GM21367 (cell line): ENCODE data around the gene DOHH.
"Not testable (repeated sequence)": the region's sequence is repeated elsewhere in the genome, so short reads cannot be mapped to it uniquely, and the experiment has no call there.

Experiments used
- ATAC-seq: cut with Tn5 transposase; IDR thresholded peaks from one replicate; pipeline ENCODE4 v1.9.1; 2021; ENCODE audit not compliant: unreplicated experiment

DOHH gene

DNA sequence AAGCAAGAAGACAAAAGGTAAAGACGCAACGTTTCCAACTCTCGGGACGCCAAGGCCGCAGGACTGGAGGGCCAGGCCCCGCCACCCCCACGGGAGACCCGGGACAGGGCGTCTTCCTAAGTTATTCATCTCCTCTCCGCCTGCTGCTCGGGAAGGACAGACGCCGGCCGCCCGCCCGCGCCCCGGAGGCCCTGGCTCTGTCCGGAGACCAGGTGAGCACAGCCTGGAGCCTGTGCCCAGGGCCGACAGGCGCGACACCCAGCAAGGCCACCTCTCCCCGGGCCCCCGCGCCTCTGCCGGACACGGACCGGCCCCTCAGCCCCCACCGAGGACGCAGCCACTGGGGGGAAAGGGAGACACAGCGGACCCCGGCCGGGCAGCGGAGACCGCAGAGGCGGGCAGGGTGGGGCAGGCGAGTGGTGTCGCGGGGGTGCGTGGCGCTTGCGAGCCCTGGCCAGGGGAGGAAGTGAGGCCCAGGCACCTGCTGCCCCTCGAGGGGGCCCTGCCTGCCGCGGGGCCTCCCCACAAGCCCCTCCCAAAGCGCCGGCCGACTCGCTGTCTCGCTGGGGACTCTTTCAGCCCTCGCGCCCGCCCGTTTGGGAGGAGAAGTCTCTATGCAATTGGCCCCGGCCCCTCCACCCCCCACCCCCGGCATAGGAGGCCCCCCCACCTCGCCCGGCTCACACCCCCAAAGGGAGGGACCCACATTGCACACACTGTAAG, 37.3 kb downstream of the DOHH start:
- ATAC-seq, result no peak

DNA sequence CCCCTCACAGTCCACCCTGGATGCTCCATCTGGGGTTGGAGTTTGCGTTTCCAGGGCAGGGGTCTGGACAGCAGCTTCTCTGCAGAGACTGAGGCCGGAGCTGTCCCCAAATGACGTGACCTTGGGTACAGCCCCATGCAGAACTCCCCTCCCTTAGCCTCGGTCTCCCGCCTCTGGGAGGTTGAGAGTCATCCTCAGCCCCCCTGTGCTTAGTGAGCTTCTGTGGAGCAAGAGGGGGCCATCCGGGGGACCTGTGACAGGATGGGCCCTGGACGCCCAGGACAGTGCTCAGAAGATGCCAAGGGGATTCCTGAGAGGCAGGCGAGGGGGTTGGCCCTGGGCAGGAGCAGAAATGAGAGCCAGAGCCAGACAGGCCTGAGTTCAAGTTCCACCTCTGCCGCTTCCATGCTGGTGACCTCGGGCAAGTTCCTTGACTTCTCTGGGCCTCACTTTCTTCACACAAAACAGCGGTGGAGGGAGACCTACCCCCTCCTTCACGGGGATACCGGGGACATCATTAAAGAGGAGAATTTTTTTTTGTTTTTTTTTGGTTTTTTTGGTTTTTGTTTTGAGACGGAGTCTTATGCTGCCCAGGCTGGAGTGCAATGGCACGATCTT, 40.4 kb downstream of the DOHH start:
- no peak for ATAC-seq

DNA sequence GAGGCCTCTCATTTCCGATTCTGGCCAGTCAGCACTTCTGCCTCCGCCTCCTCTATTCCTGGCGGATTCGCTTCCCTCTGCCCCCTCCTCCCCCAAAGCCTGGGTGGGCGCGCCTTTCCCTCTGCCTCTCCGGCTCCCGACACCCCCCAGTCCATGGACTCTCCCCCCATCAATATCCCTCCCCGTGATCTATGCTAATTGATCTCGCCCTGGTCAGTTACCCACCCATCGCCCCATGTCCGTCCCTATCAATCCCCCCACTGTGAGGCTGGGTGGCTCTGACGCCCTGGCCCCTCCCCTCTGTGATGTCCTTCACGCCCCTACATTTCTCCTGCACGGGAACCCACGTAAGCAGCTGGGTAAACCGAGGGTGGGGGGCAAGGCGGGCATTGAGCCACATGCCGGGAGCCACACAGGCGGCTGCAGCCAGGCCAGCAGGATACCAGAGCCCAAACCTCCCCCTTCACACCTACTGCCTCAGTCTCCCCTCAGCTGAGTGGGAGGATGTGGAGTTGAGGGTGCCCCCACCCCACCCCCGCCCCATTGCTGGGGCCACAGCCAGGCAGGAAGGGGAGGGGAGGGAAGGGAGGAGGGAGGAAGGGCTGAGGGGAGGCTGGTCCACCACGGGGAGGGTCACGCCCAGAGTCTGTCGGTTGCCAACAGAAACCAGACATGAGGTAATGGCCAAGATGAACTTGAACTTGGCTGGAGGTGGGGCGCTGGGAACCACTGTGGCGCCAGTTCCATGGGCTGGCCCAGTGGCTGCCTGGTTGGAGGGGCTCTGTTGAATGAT, 41.2 kb downstream of the DOHH start:
- no peak for ATAC-seq

DNA sequence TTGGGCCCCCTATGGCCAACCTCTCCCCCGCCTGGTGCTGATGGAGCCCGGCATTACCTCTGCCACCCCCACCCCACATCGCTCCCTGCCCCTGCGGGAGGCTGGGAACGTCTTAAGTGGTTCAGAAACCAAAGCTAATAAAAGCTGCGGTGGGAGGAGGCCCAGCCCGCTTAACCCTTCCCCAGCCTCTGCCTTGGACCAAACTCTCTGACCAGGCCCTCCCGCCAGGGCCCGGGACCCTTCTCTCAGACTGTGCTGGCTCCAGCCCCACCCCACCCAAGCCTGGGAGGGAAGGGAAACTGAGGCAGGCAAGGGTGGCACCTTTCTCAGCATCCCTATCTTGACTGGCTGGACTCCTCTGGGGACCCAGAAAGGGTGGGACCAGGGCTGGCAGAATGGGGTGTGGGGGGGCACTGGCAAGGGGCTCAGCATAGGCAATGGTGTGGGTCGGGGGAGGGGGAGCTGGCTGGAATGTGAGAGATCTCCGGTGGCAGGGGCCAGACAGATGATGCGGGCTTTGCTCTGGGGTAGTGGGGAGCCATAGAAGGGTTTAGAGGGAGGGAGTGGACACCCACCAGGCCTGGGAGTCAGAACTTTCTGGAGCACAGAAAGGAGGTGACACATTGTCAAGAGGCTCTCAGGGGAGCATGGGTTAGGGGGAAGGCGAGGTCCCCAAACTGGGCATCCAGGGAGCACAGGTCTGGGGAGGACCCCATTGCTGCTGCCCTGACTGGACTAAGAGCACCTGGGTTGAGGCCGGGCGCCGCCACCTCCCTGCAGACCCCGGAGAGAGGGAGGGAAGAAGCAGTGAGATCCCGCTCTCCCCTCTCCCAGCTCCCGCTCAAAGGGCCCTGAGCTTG, 42.0 kb downstream of the DOHH start:
- ATAC-seq, result no peak

DNA sequence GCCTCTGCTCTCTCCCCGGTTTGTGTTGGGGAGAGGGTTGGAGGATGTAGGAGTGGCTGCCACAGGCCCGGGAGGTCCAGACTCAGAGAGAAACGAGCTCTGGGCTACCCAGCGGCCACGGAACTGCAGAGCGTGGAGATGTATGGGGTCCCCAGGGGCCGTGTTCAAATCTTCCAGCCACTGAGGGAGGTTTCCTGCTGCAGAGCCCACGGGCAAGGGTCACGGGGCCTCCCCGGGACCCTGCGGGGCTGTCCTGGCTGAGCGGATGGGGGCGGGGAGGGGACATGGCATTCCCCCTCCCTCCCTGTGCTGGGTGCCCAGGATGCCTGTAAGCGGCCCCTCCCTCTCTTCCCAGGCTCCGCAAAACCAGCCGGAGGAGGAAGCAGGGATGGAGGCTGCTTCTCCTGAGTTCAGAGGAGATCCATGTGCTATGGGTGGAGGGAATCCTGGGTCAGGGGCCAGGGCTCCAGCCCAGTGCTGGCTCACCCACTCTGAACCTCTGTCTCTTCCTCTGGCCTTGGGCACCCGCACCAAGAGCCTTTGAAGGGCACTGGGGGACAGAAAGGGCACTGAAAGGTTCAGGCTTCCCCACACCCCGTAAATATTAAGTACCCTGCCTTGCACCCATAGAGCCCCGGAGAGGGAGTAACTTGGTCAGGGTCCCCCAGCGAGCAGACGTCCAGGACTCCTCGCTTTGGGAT, 42.8 kb downstream of the DOHH start:
- ATAC-seq, result no peak

DNA sequence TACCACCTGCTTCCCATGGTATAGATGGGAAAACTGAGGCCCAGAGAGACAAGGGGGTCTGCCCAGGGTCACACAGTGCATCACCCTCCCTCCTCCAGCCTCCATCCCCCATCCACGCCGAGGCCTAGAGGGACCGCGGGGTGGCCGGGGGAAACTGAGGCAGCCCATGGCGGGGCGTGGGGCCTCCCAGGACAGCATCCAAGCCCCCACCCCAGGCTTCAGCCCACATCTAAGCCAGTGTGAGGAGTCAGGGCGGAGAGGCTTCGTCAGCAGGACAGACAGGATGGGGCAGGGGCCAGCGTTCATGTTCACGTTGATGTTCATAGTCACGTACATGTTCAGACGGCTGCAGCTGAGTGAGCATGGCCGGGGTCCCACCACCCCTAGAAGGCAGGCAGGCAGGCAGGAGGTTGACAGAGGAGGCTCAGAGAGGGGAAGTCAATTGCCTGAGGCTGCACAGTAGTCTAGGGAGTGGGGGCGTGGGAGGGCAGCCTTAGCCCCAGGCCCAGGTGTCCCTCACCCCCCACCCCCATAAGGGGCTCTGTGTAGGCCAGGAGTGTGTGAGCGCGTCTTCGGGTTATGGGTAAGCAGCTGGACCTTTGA, 43.4 kb downstream of the DOHH start:
- ATAC-seq, result no peak

DNA sequence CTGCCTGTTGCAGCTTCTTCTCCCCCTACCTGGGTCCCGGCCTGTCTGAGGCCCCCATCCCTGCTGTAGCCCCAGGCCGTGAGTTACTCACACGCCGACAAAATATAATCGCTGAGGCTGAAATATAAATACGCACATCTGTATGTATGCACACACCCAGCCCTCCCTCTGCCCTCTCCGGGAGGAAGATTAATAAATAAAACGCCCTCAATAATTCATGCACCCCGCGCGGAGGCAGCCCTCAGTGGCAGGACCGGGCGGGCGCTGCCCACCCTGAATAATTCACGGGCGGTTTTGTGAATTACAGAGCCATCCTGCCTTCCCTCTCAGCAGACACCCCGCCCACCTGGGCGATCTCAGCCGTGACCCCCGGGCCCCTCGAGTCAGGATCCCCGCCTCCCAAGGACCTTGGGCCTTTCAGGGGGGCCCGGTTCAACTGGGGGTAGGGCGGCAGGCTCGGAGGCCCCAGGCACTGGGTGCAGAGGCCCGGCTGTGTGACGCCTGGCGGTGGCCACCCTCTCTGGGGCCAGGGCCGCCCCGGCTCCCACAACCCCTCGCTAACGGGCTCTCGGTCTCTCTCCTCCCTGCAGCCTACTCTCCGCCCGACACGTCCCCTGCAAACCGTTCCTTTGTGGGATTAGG, 44.4 kb downstream of the DOHH start:
- no peak for ATAC-seq

DNA sequence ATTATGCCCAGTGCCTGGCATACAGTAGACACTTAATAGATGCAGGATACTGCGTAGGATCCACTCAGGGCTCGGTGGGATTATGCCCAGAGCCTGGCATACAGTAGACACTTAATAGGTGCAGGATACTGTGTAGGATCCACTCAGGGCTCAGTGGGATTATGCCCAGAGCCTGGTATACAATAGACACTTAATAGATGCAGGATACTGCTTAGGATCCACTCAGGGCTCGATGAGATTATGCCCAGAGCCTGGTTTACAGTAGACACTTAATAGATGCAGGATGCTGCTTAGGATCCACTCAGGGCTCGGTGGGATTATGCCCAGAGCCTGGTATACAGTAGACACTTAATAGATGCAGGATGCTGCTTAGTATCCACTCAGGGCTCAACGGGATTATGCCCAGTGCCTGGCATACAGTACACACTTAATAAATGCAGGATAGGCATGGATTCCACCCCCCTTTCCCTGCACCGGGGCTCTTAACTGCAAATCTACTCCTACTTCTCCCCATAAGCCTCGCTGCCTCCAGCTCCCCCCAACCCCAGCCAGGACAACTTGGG, 45.0 kb downstream of the DOHH start:
- no peak for ATAC-seq

DNA sequence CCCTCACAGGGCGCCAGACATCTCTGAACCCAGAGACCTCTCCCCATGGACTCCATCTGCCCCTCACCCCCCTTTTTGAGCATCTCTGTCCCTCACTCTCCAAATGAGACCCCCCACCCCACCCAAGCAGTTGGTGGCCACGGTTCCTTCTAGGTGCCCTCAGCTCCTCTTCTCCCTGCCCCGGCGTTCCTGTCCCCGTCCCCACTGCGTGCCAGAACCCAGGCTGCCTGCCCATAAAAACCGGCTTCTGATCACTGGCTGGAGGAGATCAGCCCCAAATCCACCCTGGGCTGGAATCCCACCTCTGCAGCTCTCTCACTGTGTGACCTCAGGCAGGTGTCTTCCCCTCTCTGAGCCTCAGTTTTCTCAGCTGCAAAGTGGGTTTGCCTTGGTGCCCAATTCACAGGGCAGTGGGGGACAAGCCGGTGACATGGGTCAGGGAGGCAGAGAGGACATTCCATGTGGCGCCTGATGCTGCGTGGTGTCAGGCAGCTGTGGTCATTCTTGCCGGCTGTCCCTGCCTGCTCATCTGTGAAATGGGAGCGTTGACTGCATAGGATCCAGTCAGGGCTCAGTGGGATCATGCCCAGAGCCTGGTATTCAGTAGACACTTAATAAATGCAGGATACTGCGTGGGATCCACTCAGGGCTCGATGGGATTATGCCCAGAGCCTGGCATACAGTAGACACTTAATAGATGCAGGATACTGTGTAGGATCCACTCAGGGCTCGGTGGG, 45.6 kb downstream of the DOHH start:
- no peak for ATAC-seq

DNA sequence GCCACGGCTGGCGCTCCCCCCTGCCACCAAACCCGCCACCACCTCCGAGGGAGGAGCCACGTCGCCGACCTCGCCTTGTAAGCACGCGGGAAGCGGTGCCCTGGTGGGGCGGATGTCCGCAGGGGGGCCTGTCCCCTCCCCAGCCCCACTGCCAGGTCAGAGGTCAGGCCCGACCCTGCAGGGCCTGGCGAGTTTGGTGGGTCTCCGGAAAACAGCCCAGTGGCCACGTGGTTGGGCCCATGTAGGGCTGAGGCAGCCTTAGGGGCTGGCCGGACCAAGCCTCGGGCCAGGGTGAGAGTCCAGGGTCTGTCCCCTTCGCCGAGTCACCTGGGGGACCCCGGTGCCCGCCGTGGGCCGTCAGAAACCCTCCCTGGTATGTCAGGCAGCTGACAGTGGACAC, 46.6 kb downstream of the DOHH start:
- no peak for ATAC-seq

DNA sequence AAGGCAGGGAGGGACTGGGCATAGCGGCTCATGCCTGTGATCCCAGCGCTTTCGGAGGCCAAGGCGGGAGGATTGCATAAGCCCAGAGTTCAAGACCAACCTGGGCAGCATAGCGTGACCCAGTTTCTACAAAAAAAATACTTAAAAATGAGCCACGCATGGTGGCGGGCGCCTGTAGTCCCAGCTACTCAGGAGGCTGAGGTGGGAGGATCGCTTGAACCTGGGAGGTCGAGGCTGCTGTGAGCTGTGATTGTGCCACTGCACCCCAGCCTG, 47.6 kb downstream of the DOHH start:
- not testable (repeated sequence) for ATAC-seq

DNA sequence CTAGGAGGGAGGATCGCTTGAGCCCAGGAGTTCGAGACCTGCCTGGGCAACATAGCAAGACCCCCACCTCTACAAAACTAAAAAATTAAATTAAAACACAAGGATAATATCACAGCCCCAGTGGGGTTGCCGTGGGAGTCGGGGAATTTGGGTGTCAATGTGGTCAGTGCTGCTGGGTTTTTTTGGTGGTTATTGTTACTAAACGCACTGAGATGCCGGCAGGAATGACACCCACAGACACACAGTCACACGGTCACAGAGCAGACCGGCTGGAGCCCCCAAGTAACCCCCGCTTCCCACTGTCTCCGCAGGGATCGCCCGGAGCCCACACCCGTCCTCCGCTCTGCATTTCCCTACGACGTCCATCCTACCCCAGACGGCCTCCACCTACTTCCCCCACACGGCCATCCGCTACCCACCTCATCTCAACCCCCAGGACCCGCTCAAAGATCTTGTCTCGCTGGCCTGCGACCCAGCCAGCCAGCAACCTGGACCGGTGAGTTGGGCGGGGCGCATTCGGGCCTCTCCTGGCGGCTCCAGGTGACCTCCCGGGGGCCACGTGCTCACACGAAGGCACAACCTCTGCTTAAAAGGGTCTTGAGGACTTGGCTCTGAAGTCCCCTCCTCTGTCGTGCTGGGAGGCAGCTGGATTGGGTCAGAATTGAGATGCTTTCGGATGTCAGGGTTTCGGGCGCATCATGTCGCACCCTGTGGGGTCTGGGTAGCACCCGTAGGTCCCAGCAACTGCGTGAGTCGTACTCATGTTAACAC, 48.1 kb downstream of the DOHH start:
- ATAC-seq, result no peak

DNA sequence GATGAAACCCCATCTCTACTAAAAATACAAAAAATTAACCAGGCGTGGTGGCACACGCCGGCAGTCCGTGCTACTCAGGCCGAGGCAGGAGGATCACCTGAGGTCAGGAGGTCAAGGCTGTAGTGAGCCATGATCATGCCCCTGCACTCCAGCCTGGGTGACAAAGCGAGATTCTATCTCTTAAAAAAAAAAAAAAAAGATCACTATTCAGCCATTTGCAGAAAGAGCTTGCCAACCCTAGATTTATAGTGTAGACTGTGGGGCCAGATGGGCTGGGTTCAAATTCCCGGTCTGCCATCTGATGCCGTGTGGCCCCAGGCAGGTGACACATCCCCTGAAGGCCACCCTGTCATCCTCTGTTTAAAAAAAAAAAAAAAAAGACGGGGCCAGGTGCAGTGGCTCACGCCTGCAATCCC, 49.0 kb downstream of the DOHH start:
- ATAC-seq, result no peak

DNA sequence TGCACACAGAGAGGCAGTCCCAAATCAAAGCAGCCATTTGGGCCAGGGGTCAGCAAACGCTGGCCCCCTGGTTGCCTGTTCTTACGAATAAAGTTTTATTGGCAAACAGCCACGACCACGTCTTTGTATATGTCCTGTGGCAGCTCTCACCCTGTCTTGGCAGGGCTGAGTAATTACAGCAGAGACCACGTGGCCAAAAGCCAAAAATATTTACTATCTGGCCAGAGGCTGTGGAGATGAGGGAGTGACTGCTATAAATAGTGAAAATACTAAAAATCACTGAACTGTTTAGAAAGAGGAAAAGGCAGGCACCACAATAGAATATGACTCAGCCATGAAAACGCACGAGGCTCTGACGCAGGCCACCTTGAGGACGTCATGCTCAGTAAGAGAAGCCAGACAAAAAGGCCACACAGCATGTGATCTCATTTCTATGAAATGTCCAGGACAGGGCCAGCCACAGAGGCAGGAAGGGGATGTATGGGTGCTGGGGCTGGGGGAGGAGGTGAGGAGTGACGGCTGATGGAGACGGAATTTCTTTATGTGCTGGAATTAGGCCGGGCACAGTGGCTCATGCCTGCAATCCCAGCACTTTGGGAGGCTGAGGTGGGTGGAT, 49.6 kb downstream of the DOHH start:
- ATAC-seq, result no peak

DNA sequence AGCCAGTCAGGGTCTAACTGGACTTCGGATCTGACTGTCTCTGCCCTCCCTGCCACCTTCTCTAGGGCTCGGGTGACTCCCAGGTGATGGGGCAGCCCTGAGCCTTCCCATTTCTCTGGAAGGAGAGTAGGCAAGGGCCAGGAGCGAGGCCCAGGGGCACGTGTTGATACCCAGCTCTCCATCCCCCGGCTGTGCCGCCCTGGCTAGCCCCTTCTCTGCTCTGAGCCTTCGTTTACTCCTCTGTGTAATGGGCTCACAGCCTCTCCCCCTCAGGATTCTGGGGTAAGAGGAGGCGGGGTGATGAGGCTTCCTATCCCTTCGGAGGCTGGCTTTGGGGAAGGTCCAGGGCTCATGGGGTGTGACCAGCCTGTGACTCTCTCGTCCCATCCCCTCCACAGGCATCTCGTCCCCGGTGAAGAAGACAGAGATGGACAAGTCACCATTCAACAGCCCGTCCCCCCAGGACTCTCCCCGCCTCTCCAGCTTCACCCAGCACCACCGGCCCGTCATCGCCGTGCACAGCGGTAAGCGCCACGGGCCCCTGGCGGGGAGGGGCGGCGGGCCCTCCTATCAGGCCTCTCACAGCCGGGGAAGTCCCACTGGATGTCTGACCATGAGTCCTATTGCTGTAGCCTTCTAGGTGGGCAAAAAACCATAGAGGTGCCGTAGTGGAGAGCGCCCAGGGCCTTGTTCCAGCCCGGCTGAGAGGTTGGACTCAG, 51.7 kb downstream of the DOHH start:
- ATAC-seq, result no peak

DNA sequence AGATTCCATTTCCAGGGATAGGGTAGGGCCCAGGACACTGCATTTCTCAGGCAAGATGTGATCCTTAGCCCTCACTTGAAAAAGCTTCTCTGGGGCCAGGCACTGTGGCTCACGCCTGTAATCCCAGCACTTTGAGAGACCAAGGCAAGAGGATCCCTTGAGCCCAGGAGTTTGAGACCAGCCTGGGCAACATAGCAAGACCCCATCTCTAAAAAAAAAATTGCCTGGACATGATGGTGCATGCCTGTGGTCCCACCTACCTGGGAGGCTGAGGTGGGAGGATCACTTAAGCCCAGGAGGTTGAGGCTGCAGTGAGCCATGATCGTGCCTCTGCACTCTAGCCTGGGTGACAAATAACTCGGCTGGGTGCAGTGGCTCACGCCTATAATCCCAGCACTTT, 53.8 kb downstream of the DOHH start:
- not testable (repeated sequence) for ATAC-seq

DNA sequence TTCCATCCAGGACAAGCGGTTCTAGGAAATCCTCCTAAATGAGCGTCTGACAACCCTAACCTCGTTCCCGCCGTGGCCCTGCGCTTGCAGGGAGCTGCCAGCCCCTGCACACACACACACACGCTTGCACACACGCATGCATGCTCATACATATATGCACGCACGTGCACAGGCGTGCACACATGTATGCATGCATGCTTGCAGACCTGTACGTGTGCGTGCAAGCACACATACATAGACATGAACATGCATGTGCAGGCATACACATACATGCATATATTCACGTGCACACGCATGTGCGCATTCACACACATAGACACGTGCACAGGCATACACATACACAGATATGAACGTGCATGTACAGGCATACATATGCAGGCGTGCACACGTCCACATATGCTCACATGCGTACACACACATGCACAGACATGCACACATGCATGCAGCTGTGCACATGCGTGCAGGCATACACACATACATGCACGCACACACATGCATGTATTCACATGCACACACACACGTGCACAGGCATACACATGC, 55.7 kb downstream of the DOHH start:
- ATAC-seq, result no peak
